ENCODE results near the gene FUT9. TPM values are rescaled to one million over a fixed set of nuclear protein-coding genes. Genes with fewer than 3 reads are reported as not detected.

FUT9 gene
- total and polyA plus RNA-seq, 10 of the 15 experiments (the other 5 are each of a cell fraction or from before 2014, with no cell fraction given), result not detected

GRCh38 chr6:96094077-96094476 is 78.3 kb downstream of the FUT9 start:
- Histone ChIP-seq H3K27me3 (replicated peaks in 1 of 2; ENCODE audit: control insufficient read depth in 2 of 2, insufficient read depth in 2 of 2, low read length in 1 of 2) (no peaks in the 10 kb centered on the region), H3K36me3 (ENCODE audit: control insufficient read depth in 2 of 2, insufficient read depth in 2 of 2, low read length in 1 of 2) (no peaks in the 10 kb centered on the region), H3K9ac (ENCODE audit: control insufficient read depth, insufficient read depth, low read length) (no peak overlapping the region), H3K4me3 (no peak overlapping the region), H3K4me1 (ENCODE audit: control insufficient read depth, insufficient read depth, low read length) (no peaks in the 10 kb centered on the region), H3K79me2 (ENCODE audit: control insufficient read depth, insufficient read depth, low read length) (no peaks in the 10 kb centered on the region), H4K20me1 (ENCODE audit: control insufficient read depth, insufficient read depth) (no peaks in the 10 kb centered on the region), H3K9me3 (replicated peaks; ENCODE audit: control insufficient read depth, insufficient read depth, low read length) (no peaks in the 10 kb centered on the region), H3K4me2 (ENCODE audit: control insufficient read depth, insufficient read depth) (no peak overlapping the region), H2AFZ (ENCODE audit: control insufficient read depth, low read depth, low read length) (no peak overlapping the region), H3K27ac (ENCODE audit: control insufficient read depth, insufficient read depth) (no peak overlapping the region)
- intact Hi-C loops (cut with micrococcal nuclease; ENCODE audit: unreplicated experiment) (no loop called here), in situ Hi-C loops (cut with MboI) (no loop called here)
- RAD21 ChIA-PET (ENCODE audit: unreplicated experiment), result no interaction called here
- TF ChIP-seq EP300 (IDR thresholded peaks at IDR 0.05; ENCODE audit: borderline replicate concordance in 1 of 2, control insufficient read depth in 1 of 2, low read depth in 2 of 2, low read length in 2 of 2) (no peak), IKZF1 (conservative IDR thresholded peaks at IDR 0.05) (no peak), KDM1A (IDR thresholded peaks at IDR 0.05; ENCODE audit: borderline replicate concordance) (no peak), NR2C1 (IDR thresholded peaks at IDR 0.05) (no peak), HCFC1 (IDR thresholded peaks at IDR 0.05; ENCODE audit: low read length) (no peak), SMC3 (IDR thresholded peaks at IDR 0.05; ENCODE audit: borderline replicate concordance, low read length) (no peak), POU2F2 (IDR thresholded peaks at IDR 0.05; ENCODE audit: borderline replicate concordance, low read depth, low read length) (no peak), ATF7 (IDR thresholded peaks at IDR 0.05; ENCODE audit: low read depth) (no peak), IRF3 (IDR thresholded peaks at IDR 0.05) (no peak), TCF12 (IDR thresholded peaks at IDR 0.05; ENCODE audit: low read depth, low read length) (no peak), NFYB (IDR thresholded peaks at IDR 0.05; ENCODE audit: insufficient read depth, low read depth, low read length) (no peak), GATAD2B (conservative IDR thresholded peaks at IDR 0.05; ENCODE audit: low read depth) (no peak)
- TF ChIP-seq, protein P1, sequence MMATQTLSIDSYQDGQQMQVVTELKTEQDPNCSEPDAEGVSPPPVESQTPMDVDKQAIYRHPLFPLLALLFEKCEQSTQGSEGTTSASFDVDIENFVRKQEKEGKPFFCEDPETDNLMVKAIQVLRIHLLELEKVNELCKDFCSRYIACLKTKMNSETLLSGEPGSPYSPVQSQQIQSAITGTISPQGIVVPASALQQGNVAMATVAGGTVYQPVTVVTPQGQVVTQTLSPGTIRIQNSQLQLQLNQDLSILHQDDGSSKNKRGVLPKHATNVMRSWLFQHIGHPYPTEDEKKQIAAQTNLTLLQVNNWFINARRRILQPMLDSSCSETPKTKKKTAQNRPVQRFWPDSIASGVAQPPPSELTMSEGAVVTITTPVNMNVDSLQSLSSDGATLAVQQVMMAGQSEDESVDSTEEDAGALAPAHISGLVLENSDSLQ (IDR thresholded peaks at IDR 0.05), result no peak
- 11% methylated on average over 1 of the region's 1 CpG for WGBS (ENCODE audit: insufficient coverage, insufficient replicate concordance, low lambda C conversion rate, missing lambda C conversion rate)
- POLR2A ChIA-PET, result no interaction called here
- DNase-seq (ENCODE audit: low read depth, low spot score) (no peak), ATAC-seq (no peak), FAIRE-seq (no peak)
- SMC1A ChIA-PET (ENCODE audit: uncharacterized antibody, unreplicated experiment), result no interaction called here
- CTCF ChIA-PET, result interaction anchor here (0.7 kb wide), 1 partner anchor 357 kb away, joined by 4 read pairs; no protein-coding TSS in a partner anchor
- no TSS peak for BruUV-seq (replicated peaks)

Measured in GM12878 (cell line).